T47D (cell line): Measurements from ENCODE around the gene DET1.
"Not testable (repeated sequence)": the region's sequence is repeated elsewhere in the genome, so short reads cannot be mapped to it uniquely, and the experiment has no call there.

Experiments used
- DNase-seq, 2 experiments: peaks; one replicate each; pipeline versions ENCODE4 v3.0.0 to v3.0.0-alpha.2; 2011 to 2012; ENCODE audit warnings: low read depth in 1 of 2, low spot score in 1 of 2
- JUND ChIP-seq: IDR thresholded peaks from 2 replicates; pipeline ENCODE4 v1.6.1; 2012; ENCODE audit warnings: low read depth
- in situ Hi-C: cut with HindIII; loops from 2 replicates; pipeline ENCODE4 v1.10.0; 2016; ENCODE audit warnings: low sequenced_read_pairs, low pct_unique_long_range_greater_than_20kb

The DET1 gene

DNA sequence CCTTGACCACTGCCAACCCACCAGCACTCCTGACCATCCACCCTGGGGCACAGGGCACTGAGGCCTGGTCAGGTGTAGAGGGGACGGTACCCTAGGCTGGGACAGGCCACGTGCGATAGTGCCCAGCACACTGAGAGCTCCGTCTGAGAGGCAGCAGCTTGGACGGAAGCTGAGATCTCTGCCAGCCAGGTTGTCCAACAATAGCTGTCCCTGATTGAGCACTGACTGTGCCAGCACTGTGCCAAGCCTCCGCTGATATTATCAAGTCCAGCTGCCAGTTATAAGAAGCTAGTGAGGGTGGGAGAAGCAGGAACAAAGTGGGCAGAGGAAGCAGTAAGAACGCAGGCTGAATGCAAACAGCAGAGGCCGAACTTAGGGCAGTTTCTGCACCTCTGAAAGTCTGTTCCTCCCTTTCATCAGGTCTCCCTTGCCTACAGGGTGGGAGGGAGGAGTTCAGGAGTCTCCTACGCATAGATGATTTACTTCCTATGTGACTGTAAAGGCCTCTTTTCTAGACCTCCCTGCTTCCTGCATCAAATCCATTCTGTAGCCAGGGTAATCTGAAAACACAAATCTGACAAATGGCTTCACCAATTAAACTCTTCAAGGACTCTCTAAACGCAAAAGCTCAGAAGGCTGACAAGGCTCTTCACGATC is 49.2 kb downstream of the DET1 start:
- no peak for DNase-seq
- no peak for TF ChIP-seq JUND
- in situ Hi-C loops: no loop called here

DNA sequence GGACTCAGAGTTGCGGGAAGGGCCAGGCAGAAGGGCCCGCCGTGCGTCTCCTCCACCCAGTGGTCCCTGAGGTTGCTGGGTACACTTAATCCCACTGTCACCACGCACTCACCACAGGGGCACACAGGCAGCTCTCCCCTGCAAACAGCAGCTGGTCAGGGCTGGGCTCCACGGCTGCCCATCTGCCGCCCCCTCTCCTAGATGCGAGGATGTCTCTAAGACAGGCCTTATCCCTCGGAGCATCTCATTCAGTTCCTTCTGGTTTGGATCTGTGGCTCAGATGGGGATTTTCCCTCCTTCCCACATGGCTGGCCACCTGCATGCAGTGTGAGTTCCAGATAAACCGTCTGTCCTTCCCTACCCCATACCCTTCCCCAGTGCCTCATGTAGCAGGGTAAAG is 52.6 kb downstream of the DET1 start:
- DNase-seq: no peak
- no peak for TF ChIP-seq JUND
- in situ Hi-C loops: no loop called here

DNA sequence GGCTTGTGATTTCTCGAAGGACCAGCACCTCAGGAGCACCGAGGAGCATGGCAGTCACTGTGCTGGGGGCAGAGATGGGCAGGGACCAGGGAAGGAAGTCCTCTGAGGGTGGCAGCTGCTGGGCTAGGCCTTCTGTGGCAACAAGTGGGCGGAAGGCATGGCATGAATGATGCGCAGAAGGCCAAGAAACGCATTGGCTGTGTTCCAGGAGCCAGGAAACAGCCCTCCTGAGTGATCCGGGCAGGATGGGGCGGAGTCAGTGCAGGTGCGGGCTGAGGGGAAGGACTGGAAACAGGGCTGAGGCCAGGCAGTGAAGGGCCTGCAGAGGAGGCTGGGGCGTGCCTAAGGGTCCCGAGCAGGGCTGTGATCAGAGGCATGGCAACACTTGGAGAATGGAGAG is 55.3 kb downstream of the DET1 start:
- DNase-seq: no peak
- in situ Hi-C loops: no loop called here
- no peak for TF ChIP-seq JUND

DNA sequence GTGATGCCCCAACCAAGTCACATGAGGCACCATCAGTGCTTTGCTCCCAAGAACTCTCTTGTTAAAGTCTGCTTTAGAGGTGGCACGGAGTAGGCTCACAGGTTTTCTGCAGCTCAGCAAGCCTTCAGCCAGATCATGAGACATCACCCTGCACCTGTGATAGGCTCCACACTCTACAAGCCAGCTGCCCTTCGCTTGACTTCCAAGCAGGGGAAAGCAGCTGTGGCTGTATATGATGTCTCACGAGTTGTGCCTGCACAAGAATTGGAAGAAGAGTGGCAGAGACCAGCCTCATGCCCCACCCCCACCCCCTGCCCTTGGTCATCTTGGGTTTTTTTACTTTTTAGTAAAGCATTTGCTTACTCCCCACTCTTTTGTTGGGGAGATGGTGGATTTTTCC is 56.4 kb downstream of the DET1 start:
- no peak for TF ChIP-seq JUND
- in situ Hi-C loops: no loop called here
- no peak for DNase-seq

DNA sequence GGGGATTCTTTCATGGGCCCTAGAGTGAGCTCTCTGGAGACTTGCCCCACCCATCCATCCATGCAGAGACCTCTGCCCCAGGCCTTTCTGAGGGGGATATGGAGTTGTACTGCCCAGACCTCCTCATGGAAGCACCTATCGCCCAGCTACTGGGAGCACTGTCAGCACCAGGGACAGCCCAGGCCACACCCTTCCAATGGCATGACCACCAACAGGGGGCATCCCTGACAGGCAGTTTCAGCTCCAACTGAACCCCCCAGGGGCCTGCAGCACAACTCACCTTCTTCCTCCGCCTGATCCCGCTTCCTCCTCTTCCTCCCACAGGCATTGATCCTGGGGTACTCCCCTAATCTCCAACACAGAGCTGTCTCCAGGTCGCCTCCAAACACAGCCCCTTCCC is 57.2 kb downstream of the DET1 start:
- no peak for DNase-seq
- in situ Hi-C loops: no loop called here
- TF ChIP-seq JUND: no peak

DNA sequence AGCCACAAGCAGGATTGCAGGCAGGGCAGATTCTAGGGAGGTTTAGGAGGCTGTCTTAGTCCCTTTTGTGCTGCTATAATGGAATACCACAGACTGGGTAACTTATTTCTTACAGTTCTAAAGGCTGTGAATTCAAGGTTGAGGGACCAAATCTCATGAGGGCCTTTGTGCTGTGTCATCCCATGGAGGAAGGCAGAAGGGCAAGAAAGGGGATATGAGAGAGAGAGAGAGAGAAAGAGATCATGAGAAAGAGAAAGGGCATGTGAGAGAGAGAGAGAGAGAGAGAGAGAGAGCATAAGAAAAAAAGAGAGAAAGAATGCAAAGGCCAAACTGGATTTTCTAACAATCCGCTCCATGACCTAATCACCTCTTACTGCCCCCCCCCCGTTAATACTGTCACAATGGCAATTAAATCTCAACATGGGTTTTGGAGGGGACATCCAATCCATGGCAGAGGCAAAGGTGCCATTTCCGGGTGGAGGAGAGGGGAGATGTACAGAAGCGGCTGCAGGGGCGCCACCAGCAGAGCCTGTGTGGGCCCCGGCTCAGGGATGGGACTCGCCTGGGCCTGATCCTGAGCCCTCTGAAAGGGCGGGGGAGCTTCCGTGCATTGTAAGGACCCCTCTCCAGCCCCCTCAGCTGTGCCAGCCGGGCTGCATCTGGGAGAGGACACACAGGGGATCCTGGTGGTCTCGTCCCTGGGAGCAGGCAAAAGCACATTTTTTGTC is 58.5 kb downstream of the DET1 start:
- in situ Hi-C loops: no loop called here
- no peak for TF ChIP-seq JUND
- no peak for DNase-seq

DNA sequence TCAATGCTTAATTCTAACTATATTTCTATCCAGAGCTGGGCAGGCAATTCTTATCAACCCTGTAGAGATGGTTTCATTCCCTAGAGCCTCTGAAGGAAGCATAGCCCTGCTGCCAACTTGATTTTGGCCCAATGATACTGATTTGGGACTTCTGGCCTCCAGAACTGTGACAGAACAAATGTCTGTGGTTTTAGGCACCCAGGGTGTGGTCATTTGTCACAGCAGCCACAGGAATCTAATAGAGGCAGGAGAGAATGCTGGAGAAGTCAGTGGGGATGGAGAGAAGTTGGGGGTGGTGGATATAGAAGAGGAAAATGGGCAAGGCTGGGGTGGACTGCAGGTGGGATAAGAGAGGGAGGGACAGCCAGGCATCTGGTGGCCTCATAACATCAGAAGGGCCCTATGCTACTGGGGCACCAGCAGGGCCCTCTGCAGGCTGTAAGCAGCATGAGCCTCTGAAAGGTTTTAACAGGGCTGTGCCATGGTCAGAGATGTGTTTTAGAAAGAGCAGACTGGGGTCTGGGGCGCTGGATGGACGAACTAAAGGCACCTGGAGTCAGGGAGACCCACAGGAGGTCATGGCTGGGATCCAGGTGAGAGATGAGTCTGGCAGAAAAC is 59.2 kb downstream of the DET1 start:
- TF ChIP-seq JUND: no peak
- in situ Hi-C loops: no loop called here
- no peak for DNase-seq

DNA sequence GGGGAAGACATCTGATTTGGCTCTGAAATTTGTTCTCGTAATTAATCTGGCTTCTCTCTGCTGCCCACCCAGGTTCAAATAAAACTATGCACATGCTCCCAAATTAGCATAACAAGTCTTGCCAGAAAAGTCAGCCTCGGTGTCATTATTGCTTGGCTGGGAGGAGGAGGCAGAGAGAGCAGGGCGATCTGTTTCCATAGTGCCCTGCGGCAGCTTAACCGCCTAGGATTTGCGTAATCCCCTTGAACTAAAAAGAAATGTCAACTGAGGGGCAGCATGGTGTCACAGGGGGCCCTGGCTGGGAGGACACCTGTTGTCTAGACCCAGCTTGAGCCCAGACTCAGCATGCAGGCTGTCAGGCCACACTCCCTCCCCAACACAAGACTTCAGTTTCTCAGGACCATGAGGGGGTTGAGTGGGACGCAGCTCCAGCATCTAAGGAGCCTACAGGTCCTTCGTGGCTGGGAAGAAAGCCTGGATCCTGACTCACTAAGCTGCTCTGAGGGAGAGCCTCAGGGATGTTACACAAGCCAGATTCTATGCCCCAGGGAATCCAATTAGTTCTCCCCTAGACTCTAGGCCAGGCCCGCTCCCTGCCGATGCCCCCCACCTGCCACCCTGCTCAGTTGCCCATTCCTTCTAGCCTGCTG is 61.7 kb downstream of the DET1 start:
- TF ChIP-seq JUND: no peak
- in situ Hi-C loops: no loop called here
- peak; percentile 44 to 76 for DNase-seq

DNA sequence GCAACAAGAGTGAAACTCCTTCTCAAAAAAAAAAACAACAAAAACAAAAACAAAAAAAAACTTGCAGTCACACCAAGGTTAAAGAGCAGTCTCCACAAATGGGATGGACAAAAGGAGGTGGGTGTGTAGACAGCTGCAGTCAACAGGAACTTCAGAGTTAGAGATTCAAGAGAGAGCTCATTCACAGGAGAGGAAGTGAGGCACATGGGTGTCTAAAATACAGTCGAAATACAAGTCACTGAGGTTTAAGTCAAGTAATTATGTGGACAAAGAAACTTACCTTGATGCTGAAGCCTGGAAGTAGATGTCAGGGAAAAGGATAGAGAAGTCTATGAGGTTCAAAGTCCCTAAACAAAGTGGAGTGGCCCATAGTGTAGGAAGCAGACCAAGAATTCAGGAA is 64.2 kb downstream of the DET1 start:
- DNase-seq: no peak
- in situ Hi-C loops: no loop called here
- no peak for TF ChIP-seq JUND

DNA sequence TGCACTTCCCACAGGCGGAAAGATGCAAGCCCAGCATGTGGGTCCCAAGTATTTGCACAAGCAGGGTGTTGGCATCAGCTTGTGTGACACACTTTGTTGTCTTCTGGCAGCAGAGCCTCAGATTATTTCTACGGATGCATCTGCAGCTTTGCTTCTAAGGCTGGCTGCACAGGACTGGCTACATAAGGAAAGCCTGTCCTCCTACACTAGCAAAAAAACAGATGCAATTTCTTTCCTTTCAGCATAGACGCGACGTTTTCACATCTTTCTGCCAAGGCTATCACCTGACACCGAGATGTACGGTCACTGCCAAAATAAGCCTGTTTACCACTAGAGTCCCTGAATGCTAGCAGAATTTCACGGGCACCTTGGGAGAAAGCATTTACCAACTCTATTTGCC is 65.5 kb downstream of the DET1 start:
- DNase-seq: no peak
- no peak for TF ChIP-seq JUND
- in situ Hi-C loops: no loop called here

DNA sequence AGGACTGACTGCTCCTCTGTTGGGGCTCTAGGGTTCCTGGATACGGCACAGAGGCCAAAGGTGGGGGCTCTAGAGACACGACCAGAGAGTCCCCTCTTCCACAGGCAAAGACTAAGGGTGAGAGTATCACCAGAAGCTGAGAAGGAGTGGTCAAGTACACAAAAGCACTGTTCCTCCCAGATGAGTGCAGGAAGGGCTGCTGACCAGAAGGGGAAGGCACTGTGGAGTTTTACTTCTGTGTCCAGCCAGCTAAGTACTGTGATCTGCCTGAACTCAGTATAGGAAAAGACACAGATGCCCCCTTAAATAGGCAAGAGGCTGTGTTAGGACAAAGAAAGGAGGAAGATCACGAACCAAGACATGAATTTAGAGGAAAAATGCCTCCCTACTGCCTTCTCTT is 67.3 kb downstream of the DET1 start:
- no peak for TF ChIP-seq JUND
- in situ Hi-C loops: no loop called here
- no peak for DNase-seq

DNA sequence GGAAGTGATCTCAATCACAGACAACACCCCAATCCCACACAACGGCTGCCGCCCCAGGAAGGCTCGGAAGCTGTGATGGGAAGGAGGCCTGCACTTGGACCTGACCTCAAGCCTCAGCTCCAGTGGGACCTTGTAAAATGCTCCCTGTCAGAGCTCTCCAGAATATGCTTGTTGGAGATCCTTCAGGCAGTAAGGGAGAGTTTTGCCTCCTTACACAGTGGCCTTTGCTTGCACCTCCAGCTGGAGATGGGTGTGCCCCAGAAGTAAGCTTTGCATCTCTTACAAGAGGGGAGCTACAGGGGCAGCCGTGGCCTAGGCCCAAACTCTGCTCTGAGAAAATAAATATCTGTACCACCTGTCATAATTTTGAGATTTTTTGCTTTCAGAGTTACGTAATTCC is 68.6 kb downstream of the DET1 start:
- in situ Hi-C loops: no loop called here
- TF ChIP-seq JUND: no peak
- DNase-seq: no peak

DNA sequence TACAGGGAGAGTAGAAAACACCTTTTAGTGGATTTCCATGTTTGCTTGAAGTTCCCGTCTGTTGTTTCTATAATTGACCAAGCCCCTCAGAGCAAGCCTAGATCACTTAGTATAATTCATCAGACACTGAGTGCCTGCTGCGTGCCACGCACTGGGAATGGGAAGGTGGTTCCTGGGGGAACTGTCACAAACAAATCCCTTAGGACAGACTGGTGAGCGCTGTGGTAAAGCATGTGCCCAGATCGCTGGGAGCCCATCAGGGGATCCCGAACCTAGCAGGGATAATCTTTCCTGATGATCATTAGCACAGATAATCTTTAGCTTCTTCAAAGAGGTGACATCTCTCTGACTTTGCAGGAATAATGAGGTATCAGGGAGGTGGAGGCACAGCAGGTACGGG is 69.4 kb downstream of the DET1 start:
- DNase-seq: no peak
- in situ Hi-C loops: no loop called here
- TF ChIP-seq JUND: no peak

DNA sequence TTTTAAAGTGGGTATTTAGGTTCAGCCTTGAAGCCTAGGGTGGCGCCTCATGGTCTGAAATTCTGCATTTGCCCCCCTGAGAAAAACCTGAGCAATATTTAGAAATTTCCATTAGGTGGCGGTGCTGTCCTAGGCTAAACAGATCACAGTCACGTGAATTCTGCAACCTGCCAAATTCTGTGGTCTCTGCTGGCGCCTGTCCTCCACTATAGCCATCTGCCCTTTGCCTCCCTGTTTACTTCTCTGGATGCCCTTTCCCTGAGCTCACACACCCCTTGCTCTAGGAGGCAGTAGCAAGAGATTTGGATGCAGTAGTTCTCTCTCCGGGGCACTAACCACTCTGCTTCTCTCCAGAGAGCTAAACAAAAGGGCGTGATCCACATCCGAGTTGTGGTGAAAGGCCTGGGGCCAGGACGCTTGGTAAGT is 69.8 kb downstream of the DET1 start:
- no peak for TF ChIP-seq JUND
- DNase-seq: peak; percentile 35 to 58
- in situ Hi-C loops: no loop called here

DNA sequence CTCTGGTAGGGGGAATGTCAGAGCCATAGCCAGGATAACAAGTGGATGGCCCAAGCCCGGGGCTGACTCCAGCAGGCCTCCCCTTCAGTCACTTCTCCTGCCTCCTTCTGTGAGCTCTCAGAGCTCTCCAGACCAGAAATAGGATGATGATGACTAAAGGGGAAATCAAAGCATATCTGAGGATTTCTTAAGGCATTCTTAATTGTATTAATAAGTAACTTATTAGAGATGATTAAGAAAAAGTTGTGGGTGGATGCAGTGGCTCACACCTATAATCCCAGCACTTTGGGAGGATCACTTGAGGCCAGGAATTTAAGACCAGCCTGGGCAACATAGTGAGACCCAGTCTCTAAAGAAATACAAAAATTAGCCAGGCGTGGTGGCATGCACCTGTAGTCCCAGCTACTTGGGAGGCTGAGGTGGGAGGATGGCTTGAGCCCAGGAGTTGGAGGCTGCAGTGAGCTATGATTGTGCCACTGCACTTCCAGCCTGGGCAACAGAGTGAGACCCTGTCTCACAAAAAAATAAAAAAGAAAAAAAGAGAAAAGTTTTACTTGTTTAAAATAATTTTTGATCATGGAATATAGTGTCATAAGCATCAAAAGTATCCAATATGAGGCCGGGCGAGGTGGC is 72.7 kb downstream of the DET1 start:
- DNase-seq, in situ Hi-C loops: not testable (repeated sequence)
